Activated B cell treated with CpG ODN at 0.5 μM for 24 hours (primary cell): Measurements from ENCODE around the gene PDCD11. TPM values are rescaled to one million over a fixed set of nuclear protein-coding genes. Genes with fewer than 3 reads are reported as not detected.
A peak's percentile ranks its signal among the peaks of the same experiment; 100 is the strongest.
"Not testable (repeated sequence)": the region's sequence is repeated elsewhere in the genome, so short reads cannot be mapped to it uniquely, and the experiment has no call there.

ENCODE experiments used
- ATAC-seq: fragments of 200-7000 bp; cut with Tn5 transposase; one replicate; pipeline ENCODE4 v1.10.0; 2021; ENCODE audit warnings: low read depth, mild to moderate bottlenecking, moderate library complexity
- CTCF ChIA-PET: fragments of 350-600 bp; sonication (Branson Sonifier 250); formaldehyde crosslinking; loops from one replicate; lab custom pipeline; 2021; ENCODE audit warnings: antibody characterized with exemption; lab: Charles Lee
- POLR2A ChIA-PET: fragments of 350-600 bp; sonication (Branson Sonifier 250); formaldehyde crosslinking; loops from one replicate; lab custom pipeline; 2021; ENCODE audit warnings: antibody characterized with exemption; lab: Charles Lee
- DNase-seq: peaks from one replicate; pipeline ENCODE4 v3.0.0; 2022
- H3K27ac Mint-ChIP-seq: one replicate; pipeline ENCODE4 v1.8.0; 2020; ENCODE audit warnings: mixed read lengths
- H3K27me3 Mint-ChIP-seq: one replicate; pipeline ENCODE4 v1.8.0; 2021; ENCODE audit warnings: mixed read lengths
- H3K36me3 Mint-ChIP-seq: one replicate; pipeline ENCODE4 v1.8.0; 2021; ENCODE audit warnings: low read depth, mixed read lengths
- H3K4me1 Mint-ChIP-seq: one replicate; pipeline ENCODE4 v1.8.0; 2021; ENCODE audit warnings: mixed read lengths
- H3K4me3 Mint-ChIP-seq: one replicate; pipeline ENCODE4 v1.8.0; 2020; ENCODE audit warnings: mild to moderate bottlenecking, mixed read lengths
- H3K9me3 Mint-ChIP-seq: one replicate; pipeline ENCODE4 v1.8.0; 2020; ENCODE audit warnings: mixed read lengths
- intact Hi-C: fragments of 100-400 bp; cut with micrococcal nuclease; formaldehyde crosslinking; loops from one replicate; pipeline ENCODE4 v1.15.1; 2024
- total RNA-seq: library from RNA; stranded (reverse); gene quantifications from 2 replicates; pipeline ENCODE4 v1.2.3, GENCODE V29; 2022
- TF ChIP-seq, protein P1 (sequence below): fragments of 200-600 bp; IDR thresholded peaks from one replicate; pipeline ENCODE4 v1.8.0; 2022; ENCODE audit warnings: antibody characterized with exemption, mild to moderate bottlenecking

Gene PDCD11
- total RNA-seq, 1 donor from 2014 or later = 66.0 TPM

DNA sequence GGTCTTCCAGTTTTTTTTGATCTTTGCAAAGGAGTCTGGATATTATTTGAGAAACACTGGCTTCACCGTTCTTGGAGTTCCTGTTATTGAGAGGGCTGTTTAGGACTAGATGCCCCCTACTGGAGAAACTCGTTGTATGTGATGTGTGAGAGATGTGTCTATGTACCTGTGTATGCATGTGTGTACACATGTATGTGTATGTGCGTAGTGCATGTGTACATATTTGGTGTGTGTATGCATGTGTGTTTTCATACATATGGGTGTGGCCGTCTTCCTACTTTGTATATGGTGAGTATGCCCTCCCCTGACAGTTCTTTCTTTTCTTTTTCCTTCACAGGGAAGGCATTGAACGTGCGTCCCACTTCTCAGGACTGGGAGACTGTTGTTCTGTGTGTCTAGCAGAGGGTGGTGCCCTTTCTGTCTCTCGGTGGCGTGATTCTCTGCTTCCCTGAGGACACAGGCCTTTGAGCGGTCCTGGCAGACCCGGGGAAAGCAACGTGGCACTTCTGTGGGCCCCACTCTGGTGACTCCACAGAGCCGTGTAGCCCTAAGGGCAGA lies 85.6 kb downstream of the PDCD11 start:
- no peaks in the 10 kb centered on the region for H3K9me3 Mint-ChIP-seq
- H3K36me3 Mint-ChIP-seq = no peaks in the 10 kb centered on the region
- DNase-seq = no peak
- ATAC-seq = peak; percentile 78
- intact Hi-C loops = loop anchor here (1.0 to 2.0 kb wide), 4 partner anchors 11 to 111 kb away; partner anchors contain the start of gene CALHM2
- CTCF ChIA-PET = interaction anchor here (0.9 to 3.3 kb wide), 4 partner anchors 10 to 65 kb away, joined by 4 to 28 read pairs (median 8); partner anchors contain the start of gene CALHM2
- POLR2A ChIA-PET = no interaction called here
- no peaks in the 10 kb centered on the region for H3K27me3 Mint-ChIP-seq
- TF ChIP-seq, protein P1, sequence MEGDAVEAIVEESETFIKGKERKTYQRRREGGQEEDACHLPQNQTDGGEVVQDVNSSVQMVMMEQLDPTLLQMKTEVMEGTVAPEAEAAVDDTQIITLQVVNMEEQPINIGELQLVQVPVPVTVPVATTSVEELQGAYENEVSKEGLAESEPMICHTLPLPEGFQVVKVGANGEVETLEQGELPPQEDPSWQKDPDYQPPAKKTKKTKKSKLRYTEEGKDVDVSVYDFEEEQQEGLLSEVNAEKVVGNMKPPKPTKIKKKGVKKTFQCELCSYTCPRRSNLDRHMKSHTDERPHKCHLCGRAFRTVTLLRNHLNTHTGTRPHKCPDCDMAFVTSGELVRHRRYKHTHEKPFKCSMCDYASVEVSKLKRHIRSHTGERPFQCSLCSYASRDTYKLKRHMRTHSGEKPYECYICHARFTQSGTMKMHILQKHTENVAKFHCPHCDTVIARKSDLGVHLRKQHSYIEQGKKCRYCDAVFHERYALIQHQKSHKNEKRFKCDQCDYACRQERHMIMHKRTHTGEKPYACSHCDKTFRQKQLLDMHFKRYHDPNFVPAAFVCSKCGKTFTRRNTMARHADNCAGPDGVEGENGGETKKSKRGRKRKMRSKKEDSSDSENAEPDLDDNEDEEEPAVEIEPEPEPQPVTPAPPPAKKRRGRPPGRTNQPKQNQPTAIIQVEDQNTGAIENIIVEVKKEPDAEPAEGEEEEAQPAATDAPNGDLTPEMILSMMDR = peak; percentile 49
- no peak overlapping the region for H3K4me3 Mint-ChIP-seq
- no peak overlapping the region for H3K27ac Mint-ChIP-seq
- peaks cover 9% of the 10 kb centered on the region for H3K4me1 Mint-ChIP-seq

DNA sequence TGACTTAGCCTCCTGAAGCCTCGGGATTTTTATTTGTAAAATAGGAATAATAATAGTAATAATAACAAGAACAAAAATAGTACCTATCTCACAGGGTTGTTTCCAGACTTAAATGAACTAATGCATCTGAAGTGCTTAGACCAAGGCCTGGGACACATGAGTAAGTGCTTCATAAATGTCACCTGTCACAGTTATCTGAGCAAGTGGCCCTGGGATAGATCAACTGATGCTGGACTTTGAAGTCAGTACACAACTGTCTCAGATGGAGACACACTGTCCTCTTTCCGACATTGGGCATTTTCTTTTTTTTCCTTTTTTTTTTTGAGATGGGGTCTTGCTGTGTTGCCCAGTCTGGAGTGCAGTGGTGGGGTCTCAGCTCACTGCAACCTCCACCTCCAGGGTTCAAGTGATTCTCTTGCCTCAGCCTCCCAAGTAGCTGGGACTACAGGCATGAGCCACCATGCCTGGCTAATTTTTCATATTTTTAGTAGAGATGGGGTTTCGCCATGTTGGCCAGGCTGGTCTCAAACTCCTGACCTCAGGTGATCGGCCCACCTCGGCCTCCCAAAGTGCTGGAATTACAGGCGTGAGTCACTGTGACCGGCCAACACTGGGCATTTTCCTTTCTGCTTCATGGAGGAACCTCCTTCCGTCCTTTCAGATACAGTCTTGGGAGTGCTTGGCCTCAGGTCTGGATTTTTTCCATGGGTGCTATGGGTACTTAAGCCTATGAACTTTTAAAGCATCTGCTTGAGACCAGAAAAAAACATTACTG lies 90.4 kb downstream of the PDCD11 start:
- CTCF ChIA-PET = interaction anchor here (1.8 to 5.0 kb wide), 2 partner anchors 68 to 74 kb away, joined by 9 to 112 read pairs; no protein-coding TSS in a partner anchor
- H3K36me3 Mint-ChIP-seq, H3K27ac Mint-ChIP-seq, H3K9me3 Mint-ChIP-seq, ATAC-seq, H3K27me3 Mint-ChIP-seq, DNase-seq, POLR2A ChIA-PET, H3K4me3 Mint-ChIP-seq: not testable (repeated sequence)
- H3K4me1 Mint-ChIP-seq = peaks cover 23% of the 10 kb centered on the region
- intact Hi-C loops = loop anchor here (5.0 kb wide), 1 partner anchor 650 kb away; the partner anchor contains the start of gene CYP17A1

DNA sequence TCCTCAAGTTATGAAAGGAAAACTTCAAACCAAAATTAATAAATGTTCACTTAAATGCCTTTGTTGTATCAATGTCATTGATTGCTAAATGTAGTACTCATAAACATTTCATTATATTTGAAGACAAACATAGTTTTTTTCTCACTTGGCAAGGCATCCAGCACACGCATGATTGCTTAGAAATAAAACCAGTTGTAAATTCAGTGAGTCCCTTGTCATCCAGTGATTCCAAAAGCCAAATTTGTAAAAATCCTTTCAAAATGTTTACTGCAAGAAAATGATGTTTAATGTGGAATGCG lies 90.9 kb downstream of the PDCD11 start:
- TF ChIP-seq, protein P1 = no peak
- H3K4me1 Mint-ChIP-seq = peaks cover 20% of the 10 kb centered on the region
- no peaks in the 10 kb centered on the region for H3K9me3 Mint-ChIP-seq
- ATAC-seq (no peak), DNase-seq (no peak)
- no peak overlapping the region for H3K4me3 Mint-ChIP-seq
- ChIA-PET CTCF (interaction anchor here (5.0 kb wide), 1 partner anchor 69 kb away, joined by 112 read pairs; no protein-coding TSS in a partner anchor), POLR2A (no interaction called here)
- intact Hi-C loops = loop anchor here (5.0 kb wide), 1 partner anchor 650 kb away; the partner anchor contains the start of gene CYP17A1
- H3K36me3 Mint-ChIP-seq = no peaks in the 10 kb centered on the region
- no peak overlapping the region for H3K27ac Mint-ChIP-seq
- no peaks in the 10 kb centered on the region for H3K27me3 Mint-ChIP-seq

DNA sequence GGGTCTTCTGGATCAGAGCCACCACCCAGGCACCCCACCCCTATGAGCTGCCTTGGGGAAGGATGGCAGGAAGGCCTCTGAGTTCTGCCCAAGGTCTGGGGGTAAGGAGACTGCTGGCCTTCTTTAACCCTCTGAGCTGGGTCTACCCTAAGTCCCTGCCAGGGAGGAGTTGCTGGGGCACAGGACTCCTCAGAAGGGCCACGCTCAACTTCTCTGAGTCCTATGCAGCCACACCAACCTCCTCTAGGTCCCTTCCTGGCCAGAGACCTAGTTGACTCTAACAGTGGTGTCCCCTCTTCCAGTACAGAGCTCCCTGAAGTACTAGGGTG lies 94.5 kb downstream of the PDCD11 start:
- intact Hi-C loops = loop anchor here (5.0 kb wide), 2 partner anchors 91 to 201 kb away; no protein-coding TSS in a partner anchor
- ChIA-PET CTCF (interaction anchor here (1.2 to 1.8 kb wide), 2 partner anchors 74 to 195 kb away, joined by 6 to 10 read pairs; no protein-coding TSS in a partner anchor), POLR2A (no interaction called here)
- Mint-ChIP-seq H3K27me3 (peaks cover 21% of the 10 kb centered on the region), H3K4me3 (no peak overlapping the region), H3K9me3 (no peaks in the 10 kb centered on the region), H3K4me1 (peaks cover 31% of the 10 kb centered on the region), H3K36me3 (no peaks in the 10 kb centered on the region), H3K27ac (no peak overlapping the region)
- ATAC-seq = peak; percentile 13
- DNase-seq = no peak
- TF ChIP-seq, protein P1 = no peak

DNA sequence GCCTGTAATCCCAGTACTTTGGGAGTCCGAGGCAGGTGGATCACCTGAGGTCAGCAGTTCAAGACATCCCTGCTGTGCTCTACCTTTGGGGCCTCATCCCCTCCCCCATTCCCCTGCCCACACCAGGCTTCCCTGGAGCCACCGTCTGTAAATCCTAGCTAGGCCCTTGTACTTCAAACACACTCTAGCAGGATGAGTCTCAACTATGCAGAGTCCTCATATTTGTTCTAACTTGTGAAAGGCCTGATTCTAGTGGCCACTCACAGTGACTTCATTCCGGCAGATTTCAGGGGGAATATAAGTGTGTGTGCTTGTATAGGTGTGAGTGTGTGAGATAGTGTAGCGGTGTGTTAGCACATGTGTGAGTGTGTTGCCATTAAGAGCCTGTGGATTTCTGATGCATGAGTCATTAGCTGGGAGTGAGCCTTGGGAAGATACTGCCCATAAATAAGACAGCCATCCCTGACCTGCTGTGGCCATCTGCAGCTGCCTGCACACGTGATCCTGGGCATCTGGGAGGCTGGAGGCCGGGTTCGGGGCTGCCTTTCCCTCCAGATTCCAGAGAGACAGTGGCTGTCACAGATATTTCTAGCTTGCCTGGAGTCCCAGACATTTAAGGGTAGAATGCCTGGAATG lies 95.4 kb downstream of the PDCD11 start:
- ATAC-seq (no peak), DNase-seq (no peak)
- CTCF ChIA-PET = interaction anchor here (1.6 to 2.4 kb wide), 3 partner anchors 9 to 76 kb away, joined by 4 to 10 read pairs (median 8); no protein-coding TSS in a partner anchor
- H3K4me3 Mint-ChIP-seq = no peak overlapping the region
- TF ChIP-seq, protein P1 = no peak
- intact Hi-C loops = loop anchor here (5.0 kb wide), 2 partner anchors 90 to 200 kb away; no protein-coding TSS in a partner anchor
- H3K36me3 Mint-ChIP-seq = no peaks in the 10 kb centered on the region
- H3K27me3 Mint-ChIP-seq = peaks cover 24% of the 10 kb centered on the region
- H3K4me1 Mint-ChIP-seq = peaks cover 31% of the 10 kb centered on the region
- H3K9me3 Mint-ChIP-seq = no peaks in the 10 kb centered on the region
- no peak overlapping the region for H3K27ac Mint-ChIP-seq
- POLR2A ChIA-PET = no interaction called here
